ENCODE results near the gene TEDC1. TPM values are rescaled to one million over a fixed set of nuclear protein-coding genes. Genes with fewer than 3 reads are reported as not detected.

Gene TEDC1
- total RNA-seq, 3 donors from 2014 or later (not counting 1 experiment from before 2014, with no cell fraction given) = 70.0 to 233 (median 112) TPM

DNA sequence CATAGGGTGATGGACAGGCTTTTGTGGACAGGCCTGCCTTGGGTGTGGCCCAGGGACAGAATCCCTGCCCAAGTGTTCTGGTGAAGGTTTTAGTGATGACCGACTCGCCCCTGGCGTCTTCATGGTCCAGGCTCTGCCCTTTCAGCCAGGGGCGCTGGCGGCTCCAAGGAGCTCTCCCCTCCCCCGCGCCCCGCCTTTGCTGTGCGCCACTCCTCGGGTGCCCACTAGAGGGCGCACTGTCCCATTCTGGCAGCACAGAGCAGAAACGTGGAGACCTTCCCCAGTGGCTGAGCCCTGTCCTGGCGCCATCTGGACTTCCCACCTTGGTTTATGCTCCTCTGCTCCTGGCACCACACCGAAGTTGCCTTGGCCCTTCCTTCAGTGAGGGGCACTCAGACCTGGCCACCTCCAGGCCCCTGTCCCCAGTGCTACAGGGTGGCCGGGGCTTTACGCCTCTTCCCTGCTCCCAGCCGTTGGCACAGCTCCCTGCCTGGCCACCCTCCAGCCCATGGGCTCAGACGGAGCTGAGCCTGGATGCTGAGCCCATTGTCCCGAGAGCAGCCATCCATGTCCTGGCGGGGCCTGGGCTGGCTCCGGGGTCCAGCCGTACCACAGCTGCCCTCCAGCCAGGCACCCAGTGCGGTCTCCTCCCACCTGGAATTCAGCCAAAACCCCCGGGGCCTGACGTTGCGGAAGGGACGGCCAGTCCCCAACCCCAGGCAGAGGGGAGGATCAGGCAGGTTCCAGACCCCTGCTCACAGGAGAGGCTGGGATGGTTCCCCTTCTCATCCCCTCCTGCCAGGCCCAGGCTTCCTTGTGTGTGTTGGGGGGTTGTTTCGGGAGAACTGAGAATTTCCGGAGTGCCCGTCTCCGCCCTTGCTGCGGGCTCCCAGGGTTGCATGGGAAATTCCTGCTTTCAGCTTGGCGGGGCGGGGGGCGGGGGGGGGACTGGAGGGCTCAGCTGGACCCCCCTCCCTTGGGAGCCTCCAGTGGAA is 9.9 kb upstream of the TEDC1 start:
- H3K4me1 ChIP-seq (ENCODE audit: control insufficient read depth, insufficient read depth, low read length) = peaks cover 88% of the 10 kb centered on the region
- H3K4me3 ChIP-seq (ENCODE audit: low read length) = peak overlapping the region; percentile 36
- no peaks in the 10 kb centered on the region for H3K36me3 ChIP-seq (ENCODE audit: control insufficient read depth, insufficient read depth, low read length)
- WGBS (ENCODE audit: insufficient coverage) = 2% methylated on average over 33 of the region's 35 CpGs
- H3K9me3 ChIP-seq (ENCODE audit: control insufficient read depth, insufficient read depth, low read length) = no peaks in the 10 kb centered on the region
- Mint-ChIP-seq H3K36me3 (no peaks in the 10 kb centered on the region), H3K4me1 (peaks cover 19 to 71% of the 10 kb centered on the region in 2 donors), H3K4me3 (peak overlapping the region; percentile 74), H3K27ac (peak overlapping the region; percentile 95 to 100), H3K9me3 (no peaks in the 10 kb centered on the region), H3K27me3 (ENCODE audit: low read depth in 2 of 2) (peaks cover 0 to 3% of the 10 kb centered on the region in 2 donors)
- TF ChIP-seq, protein P1, sequence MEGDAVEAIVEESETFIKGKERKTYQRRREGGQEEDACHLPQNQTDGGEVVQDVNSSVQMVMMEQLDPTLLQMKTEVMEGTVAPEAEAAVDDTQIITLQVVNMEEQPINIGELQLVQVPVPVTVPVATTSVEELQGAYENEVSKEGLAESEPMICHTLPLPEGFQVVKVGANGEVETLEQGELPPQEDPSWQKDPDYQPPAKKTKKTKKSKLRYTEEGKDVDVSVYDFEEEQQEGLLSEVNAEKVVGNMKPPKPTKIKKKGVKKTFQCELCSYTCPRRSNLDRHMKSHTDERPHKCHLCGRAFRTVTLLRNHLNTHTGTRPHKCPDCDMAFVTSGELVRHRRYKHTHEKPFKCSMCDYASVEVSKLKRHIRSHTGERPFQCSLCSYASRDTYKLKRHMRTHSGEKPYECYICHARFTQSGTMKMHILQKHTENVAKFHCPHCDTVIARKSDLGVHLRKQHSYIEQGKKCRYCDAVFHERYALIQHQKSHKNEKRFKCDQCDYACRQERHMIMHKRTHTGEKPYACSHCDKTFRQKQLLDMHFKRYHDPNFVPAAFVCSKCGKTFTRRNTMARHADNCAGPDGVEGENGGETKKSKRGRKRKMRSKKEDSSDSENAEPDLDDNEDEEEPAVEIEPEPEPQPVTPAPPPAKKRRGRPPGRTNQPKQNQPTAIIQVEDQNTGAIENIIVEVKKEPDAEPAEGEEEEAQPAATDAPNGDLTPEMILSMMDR (IDR thresholded peaks at IDR 0.05) = peak; percentile 99
- ATAC-seq (peak; percentile 56 to 82 (median 58)), DNase-seq (peak; percentile 91 to 95)
- intact Hi-C loops (cut with micrococcal nuclease) = no loop called here
- H3K27ac ChIP-seq (ENCODE audit: low read length) = peak overlapping the region; percentile 98
- peaks cover 10% of the 10 kb centered on the region for H3K27me3 ChIP-seq (ENCODE audit: control insufficient read depth, insufficient read depth, low read length)

DNA sequence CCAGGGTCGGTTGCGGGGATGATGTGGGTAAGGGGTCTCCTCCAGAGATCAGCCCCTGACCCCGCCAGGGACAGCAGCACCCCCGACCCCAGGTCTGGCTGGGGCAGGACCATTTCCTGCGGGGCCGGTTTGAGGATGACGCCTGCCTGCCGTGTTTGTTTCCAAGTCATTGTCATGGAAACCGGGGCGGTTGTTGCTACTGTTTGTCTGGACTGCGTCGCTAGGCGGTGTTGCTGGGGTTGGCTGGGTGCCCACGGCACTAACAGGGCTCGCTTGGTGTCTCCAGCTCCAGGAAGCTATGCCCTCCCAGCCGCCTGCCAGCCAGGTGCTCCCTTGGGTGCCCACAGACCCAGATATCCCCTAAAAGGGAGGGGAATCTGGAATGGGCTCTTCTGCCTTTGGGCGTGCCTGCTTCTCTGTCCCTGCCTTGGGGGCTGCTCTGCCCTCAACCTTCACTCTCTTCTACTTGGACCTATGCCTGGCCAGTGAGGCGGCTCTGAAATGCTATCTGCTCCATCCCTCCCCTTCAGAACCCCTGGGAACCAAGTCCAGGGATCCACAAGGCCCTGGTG is 9.1 kb upstream of the TEDC1 start:
- Histone ChIP-seq H3K4me3 (ENCODE audit: low read length) (peak overlapping the region; percentile 36), H3K9me3 (ENCODE audit: control insufficient read depth, insufficient read depth, low read length) (no peaks in the 10 kb centered on the region), H3K36me3 (ENCODE audit: control insufficient read depth, insufficient read depth, low read length) (no peaks in the 10 kb centered on the region), H3K27ac (ENCODE audit: low read length) (peak overlapping the region; percentile 98), H3K4me1 (ENCODE audit: control insufficient read depth, insufficient read depth, low read length) (peaks cover 88% of the 10 kb centered on the region), H3K27me3 (ENCODE audit: control insufficient read depth, insufficient read depth, low read length) (peaks cover 2% of the 10 kb centered on the region)
- Mint-ChIP-seq H3K27ac (peak overlapping the region; percentile 95 to 100), H3K36me3 (no peaks in the 10 kb centered on the region), H3K4me1 (peaks cover 19 to 72% of the 10 kb centered on the region in 2 donors), H3K4me3 (peak overlapping the region; percentile 67), H3K27me3 (ENCODE audit: low read depth in 2 of 2) (peaks cover 0 to 3% of the 10 kb centered on the region in 2 donors), H3K9me3 (no peaks in the 10 kb centered on the region)
- TF ChIP-seq, protein P1 (IDR thresholded peaks at IDR 0.05) = no peak
- intact Hi-C loops (cut with micrococcal nuclease) = loop anchor here (1.0 kb wide), 1 partner anchor 8 kb away; no protein-coding TSS in a partner anchor
- DNase-seq (peak; percentile 92 to 100), ATAC-seq (peak; percentile 58 to 79 (median 67))
- WGBS (ENCODE audit: insufficient coverage) = 4% methylated on average over 18 of the region's 18 CpGs

DNA sequence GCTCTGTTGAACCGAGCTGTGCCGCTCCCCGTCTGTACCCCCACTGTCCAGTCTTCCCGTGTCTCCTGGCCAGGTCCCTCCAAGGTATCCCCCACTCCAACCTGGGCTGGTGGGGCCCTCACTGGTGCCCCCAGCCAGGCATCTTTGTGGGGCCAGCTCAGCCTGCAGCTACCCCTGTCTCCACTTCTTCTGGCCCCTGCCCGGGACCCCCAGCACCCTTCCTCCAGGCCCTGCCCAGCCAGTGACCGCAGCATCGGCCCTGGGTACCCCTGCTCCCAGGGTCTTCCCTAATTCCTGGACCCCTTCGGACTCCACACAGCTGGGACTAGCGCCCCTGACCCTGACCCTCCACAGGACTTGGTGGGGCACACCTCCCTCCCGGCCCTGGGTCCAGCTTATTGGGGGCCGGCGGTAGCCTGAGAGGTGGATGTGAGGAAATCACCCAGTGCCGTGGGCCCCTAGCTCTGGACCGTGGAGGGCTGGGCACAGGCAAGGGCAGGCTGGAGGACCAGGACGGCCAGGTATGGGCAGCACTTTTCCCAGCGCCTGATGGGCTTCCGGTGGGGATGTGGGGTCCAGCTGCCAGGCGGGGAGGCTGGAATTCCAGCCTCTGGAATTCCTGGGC is 8.4 kb upstream of the TEDC1 start:
- no peaks in the 10 kb centered on the region for H3K36me3 Mint-ChIP-seq
- no peak for DNase-seq
- peaks cover 2% of the 10 kb centered on the region for H3K27me3 ChIP-seq (ENCODE audit: control insufficient read depth, insufficient read depth, low read length)
- H3K9me3 Mint-ChIP-seq = no peaks in the 10 kb centered on the region
- no peaks in the 10 kb centered on the region for H3K36me3 ChIP-seq (ENCODE audit: control insufficient read depth, insufficient read depth, low read length)
- H3K27ac ChIP-seq (ENCODE audit: low read length) = peak overlapping the region; percentile 98
- H3K4me1 ChIP-seq (ENCODE audit: control insufficient read depth, insufficient read depth, low read length) = peaks cover 83% of the 10 kb centered on the region
- intact Hi-C loops (cut with micrococcal nuclease) = loop anchor here (1.0 kb wide), 1 partner anchor 8 kb away; no protein-coding TSS in a partner anchor
- no peaks in the 10 kb centered on the region for H3K9me3 ChIP-seq (ENCODE audit: control insufficient read depth, insufficient read depth, low read length)
- H3K4me1 Mint-ChIP-seq = peaks cover 13 to 69% of the 10 kb centered on the region in 2 donors
- no peak overlapping the region for H3K4me3 ChIP-seq (ENCODE audit: low read length)
- TF ChIP-seq, protein P1 (IDR thresholded peaks at IDR 0.05) = no peak
- H3K27ac Mint-ChIP-seq = peak overlapping the region; percentile 95 to 100
- WGBS (ENCODE audit: insufficient coverage) = 91% methylated on average over 18 of the region's 18 CpGs
- peaks cover 0 to 3% of the 10 kb centered on the region in 2 donors for H3K27me3 Mint-ChIP-seq (ENCODE audit: low read depth in 2 of 2)
- no peak for ATAC-seq
- H3K4me3 Mint-ChIP-seq = peak overlapping the region; percentile 67

Measured in natural killer cell (primary cell).